NK-92 (cell line): ENCODE results near the gene PIR.

Source experiments
- DNase-seq: peaks from one replicate; lab custom pipeline; 2025; ENCODE audit not compliant: unreplicated experiment; lab: John Stamatoyannopoulos, UW

PIR gene

GRCh38 chrX:15493118-15493962 lies at the start of gene PIR:
Gene PIR (minus strand): TSS chrX:15493333. CDS start chrX:15491257, 2,076 bp downstream.
- DNase-seq, result no peak

- DNase-seq, result no peak
Measured at GRCh38 chrX:15530318-15530717, 37.2 kb upstream of the PIR start.

GRCh38 chrX:15529165-15529564 lies 36.0 kb upstream of the PIR start:
- no peak for DNase-seq

GRCh38 chrX:15525664-15526416 lies 32.7 kb upstream of the PIR start:
- DNase-seq, result no peak

GRCh38 chrX:15524417-15524816 lies 31.3 kb upstream of the PIR start:
- no peak for DNase-seq

GRCh38 chrX:15523088-15523487 lies 30.0 kb upstream of the PIR start:
- no peak for DNase-seq

GRCh38 chrX:15522464-15522863 lies 29.3 kb upstream of the PIR start:
- no peak for DNase-seq

- DNase-seq, result no peak
Measured at GRCh38 chrX:15515931-15516330, 22.8 kb upstream of the PIR start.

- DNase-seq, result no peak
Measured at GRCh38 chrX:15514279-15514678, 21.1 kb upstream of the PIR start.

- DNase-seq, result no peak
Measured at GRCh38 chrX:15512401-15512965, 19.4 kb upstream of the PIR start.

- no peak for DNase-seq
Measured at GRCh38 chrX:15511563-15511962, 18.4 kb upstream of the PIR start.

GRCh38 chrX:15509845-15510244 lies 16.7 kb upstream of the PIR start:
- no peak for DNase-seq

GRCh38 chrX:15507005-15507404 lies 13.9 kb upstream of the PIR start:
- no peak for DNase-seq

- DNase-seq, result no peak
Measured at GRCh38 chrX:15505101-15505500, 12.0 kb upstream of the PIR start.

GRCh38 chrX:15504661-15505060 lies 11.5 kb upstream of the PIR start:
- no peak for DNase-seq

GRCh38 chrX:15501506-15501905 lies 8.4 kb upstream of the PIR start:
- no peak for DNase-seq

- no peak for DNase-seq
Measured at GRCh38 chrX:15500497-15500966, 7.4 kb upstream of the PIR start, which contains the start of gene BMX. Gene BMX (plus strand): TSS chrX:15500807. CDS start chrX:15508354, 7,547 bp downstream.

- no peak for DNase-seq
Measured at GRCh38 chrX:15499976-15500375, 6.8 kb upstream of the PIR start.

GRCh38 chrX:15498741-15499140 lies 5.6 kb upstream of the PIR start:
- DNase-seq, result no peak

- DNase-seq, result no peak
Measured at GRCh38 chrX:15497865-15498264, 4.7 kb upstream of the PIR start.

- DNase-seq, result no peak
Measured at GRCh38 chrX:15496824-15497223, 3.7 kb upstream of the PIR start.

GRCh38 chrX:15495801-15496200 lies 2.7 kb upstream of the PIR start:
- DNase-seq, result no peak
